ENCODE results near the gene CTSS. TPM values are rescaled to one million over a fixed set of nuclear protein-coding genes. Genes with fewer than 3 reads are reported as not detected.

The CTSS gene
- total RNA-seq, 2 experiments from 2014 or later, result 36.7 to 38.4 TPM

DNA sequence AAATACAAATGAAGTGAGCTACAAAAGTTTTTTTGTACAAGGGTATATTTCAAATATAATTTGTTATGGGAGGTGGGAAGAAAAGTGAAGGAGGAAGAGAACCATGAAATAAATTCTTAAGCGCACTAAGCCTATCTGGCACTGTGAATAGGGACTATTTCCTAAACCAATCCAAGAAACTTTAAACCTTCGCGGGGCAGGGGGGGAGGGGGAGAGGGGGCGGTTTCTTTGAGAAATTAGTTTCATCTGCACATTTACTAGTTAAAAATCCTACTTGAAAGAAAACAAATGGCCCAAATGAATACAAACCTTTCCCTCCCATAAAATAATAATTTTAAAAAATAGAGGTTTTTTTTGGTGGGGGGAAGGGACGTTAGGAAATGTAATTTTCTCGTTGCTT is 69.0 kb downstream of the CTSS start:
- TF ChIP-seq, protein P1, sequence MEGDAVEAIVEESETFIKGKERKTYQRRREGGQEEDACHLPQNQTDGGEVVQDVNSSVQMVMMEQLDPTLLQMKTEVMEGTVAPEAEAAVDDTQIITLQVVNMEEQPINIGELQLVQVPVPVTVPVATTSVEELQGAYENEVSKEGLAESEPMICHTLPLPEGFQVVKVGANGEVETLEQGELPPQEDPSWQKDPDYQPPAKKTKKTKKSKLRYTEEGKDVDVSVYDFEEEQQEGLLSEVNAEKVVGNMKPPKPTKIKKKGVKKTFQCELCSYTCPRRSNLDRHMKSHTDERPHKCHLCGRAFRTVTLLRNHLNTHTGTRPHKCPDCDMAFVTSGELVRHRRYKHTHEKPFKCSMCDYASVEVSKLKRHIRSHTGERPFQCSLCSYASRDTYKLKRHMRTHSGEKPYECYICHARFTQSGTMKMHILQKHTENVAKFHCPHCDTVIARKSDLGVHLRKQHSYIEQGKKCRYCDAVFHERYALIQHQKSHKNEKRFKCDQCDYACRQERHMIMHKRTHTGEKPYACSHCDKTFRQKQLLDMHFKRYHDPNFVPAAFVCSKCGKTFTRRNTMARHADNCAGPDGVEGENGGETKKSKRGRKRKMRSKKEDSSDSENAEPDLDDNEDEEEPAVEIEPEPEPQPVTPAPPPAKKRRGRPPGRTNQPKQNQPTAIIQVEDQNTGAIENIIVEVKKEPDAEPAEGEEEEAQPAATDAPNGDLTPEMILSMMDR (IDR thresholded peaks at IDR 0.05), result no peak
- POLR2A ChIA-PET, result interaction anchor here (1.0 to 1.4 kb wide), 3 partner anchors 121 to 277 kb away, joined by 3 to 5 read pairs (median 4); no protein-coding TSS in a partner anchor
- H3K27me3 Mint-ChIP-seq, result peaks cover 1% of the 10 kb centered on the region
- peaks cover 4% of the 10 kb centered on the region for H3K36me3 Mint-ChIP-seq (ENCODE audit: low read depth)
- no peak for ATAC-seq
- peaks cover 14% of the 10 kb centered on the region for H3K4me1 Mint-ChIP-seq (ENCODE audit: low read depth)
- no peaks in the 10 kb centered on the region for H3K9me3 Mint-ChIP-seq
- DNase-seq, result no peak
- CTCF ChIA-PET, result interaction anchor here (1.1 to 2.6 kb wide), 8 partner anchors 8 to 299 kb away, joined by 3 to 14 read pairs (median 3); no protein-coding TSS in a partner anchor
- peak overlapping the region; percentile 92 for H3K27ac Mint-ChIP-seq
- H3K4me3 Mint-ChIP-seq, result peak overlapping the region; percentile 94
- intact Hi-C loops (cut with micrococcal nuclease), result loop anchor here (10.0 kb wide), 1 partner anchor 132 kb away; no protein-coding TSS in a partner anchor

DNA sequence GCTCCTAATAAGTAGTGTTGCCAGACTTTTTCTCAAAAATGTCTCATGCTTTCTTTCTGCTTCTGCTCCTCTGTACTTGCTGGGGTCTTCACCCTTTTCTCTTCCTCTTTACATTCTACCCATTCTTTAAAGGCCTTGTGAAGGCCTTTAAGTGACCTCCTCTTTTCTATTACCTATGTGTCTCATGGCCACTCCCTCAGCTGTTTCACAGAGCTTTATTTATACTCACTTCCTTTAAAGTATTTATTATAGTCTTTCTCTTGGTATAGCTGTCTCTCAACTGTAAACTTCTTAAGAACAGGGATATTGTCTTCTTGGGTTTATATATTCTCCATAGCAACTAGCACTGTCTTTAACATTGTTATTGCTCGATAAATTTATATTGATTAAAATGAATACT is 69.4 kb downstream of the CTSS start:
- DNase-seq (no peak), ATAC-seq (no peak)
- H3K4me3 Mint-ChIP-seq, result peak overlapping the region; percentile 94
- H3K4me1 Mint-ChIP-seq (ENCODE audit: low read depth), result peaks cover 17% of the 10 kb centered on the region
- peaks cover 1% of the 10 kb centered on the region for H3K27me3 Mint-ChIP-seq
- no peaks in the 10 kb centered on the region for H3K9me3 Mint-ChIP-seq
- POLR2A ChIA-PET, result interaction anchor here (1.0 to 1.4 kb wide), 2 partner anchors 128 to 277 kb away, joined by 3 to 5 read pairs; no protein-coding TSS in a partner anchor
- CTCF ChIA-PET, result interaction anchor here (1.0 to 2.6 kb wide), 4 partner anchors 10 to 300 kb away, joined by 3 to 14 read pairs (median 6); no protein-coding TSS in a partner anchor
- H3K36me3 Mint-ChIP-seq (ENCODE audit: low read depth), result peaks cover 7% of the 10 kb centered on the region
- TF ChIP-seq, protein P1 (IDR thresholded peaks at IDR 0.05), result no peak
- H3K27ac Mint-ChIP-seq, result peak overlapping the region; percentile 57
- intact Hi-C loops (cut with micrococcal nuclease), result loop anchor here (10.0 kb wide), 1 partner anchor 131 kb away; no protein-coding TSS in a partner anchor

DNA sequence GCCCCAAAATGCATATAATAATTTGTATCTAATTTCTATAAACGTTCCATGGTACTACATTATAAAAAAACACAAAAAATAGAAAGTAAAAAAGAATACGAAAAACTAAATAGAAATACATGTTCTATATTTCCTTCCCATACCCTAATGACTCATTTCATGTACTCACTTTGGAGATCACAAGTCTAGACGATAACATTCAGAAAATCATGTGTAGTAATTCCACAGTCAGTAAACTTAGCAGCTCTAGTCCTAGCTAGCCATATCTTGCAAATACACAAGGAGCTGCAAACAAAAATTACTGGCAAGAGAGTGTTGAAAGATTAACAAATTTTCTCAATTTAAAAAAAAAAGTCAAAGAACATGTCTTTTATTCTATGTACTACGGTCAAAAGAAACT is 70.0 kb downstream of the CTSS start:
- peaks cover 9% of the 10 kb centered on the region for H3K36me3 Mint-ChIP-seq (ENCODE audit: low read depth)
- CTCF ChIA-PET, result interaction anchor here (1.0 to 2.6 kb wide), 2 partner anchors 135 to 301 kb away, joined by 3 to 14 read pairs; no protein-coding TSS in a partner anchor

DNA sequence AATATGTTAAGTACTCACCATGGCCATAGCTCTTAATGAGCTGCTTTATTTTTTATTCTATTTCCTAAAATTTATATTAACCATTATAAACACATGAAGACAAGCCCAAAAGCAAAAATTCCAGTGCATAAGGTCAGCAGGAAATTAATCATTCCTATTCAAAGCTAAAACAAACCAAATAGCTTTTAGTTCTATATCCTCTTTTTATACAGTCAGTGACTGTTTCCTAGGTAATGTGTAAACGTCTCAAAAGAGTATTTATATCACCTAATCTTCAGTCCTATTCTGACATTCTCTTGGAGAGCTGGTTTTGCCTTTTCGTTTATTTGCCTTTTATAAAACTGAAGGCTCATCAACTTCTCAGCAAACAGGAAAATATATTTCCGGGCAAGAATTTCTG is 72.9 kb downstream of the CTSS start:
- H3K36me3 Mint-ChIP-seq (ENCODE audit: low read depth), result peaks cover 10% of the 10 kb centered on the region
- peaks cover 20% of the 10 kb centered on the region for H3K4me1 Mint-ChIP-seq (ENCODE audit: low read depth)

More for the DNA sequence above, 70.0 kb downstream of the CTSS start:
- ATAC-seq (no peak), DNase-seq (no peak)
- TF ChIP-seq, protein P1 (IDR thresholded peaks at IDR 0.05), result no peak
- Mint-ChIP-seq H3K27me3 (no peaks in the 10 kb centered on the region), H3K27ac (no peak overlapping the region), H3K4me1 (ENCODE audit: low read depth) (peaks cover 17% of the 10 kb centered on the region), H3K9me3 (no peaks in the 10 kb centered on the region), H3K4me3 (no peak overlapping the region)
- POLR2A ChIA-PET, result no interaction called here
- intact Hi-C loops (cut with micrococcal nuclease), result loop anchor here (10.0 kb wide), 1 partner anchor 131 kb away; no protein-coding TSS in a partner anchor

More for the DNA sequence above, 72.9 kb downstream of the CTSS start:
- Mint-ChIP-seq H3K4me3 (no peak overlapping the region), H3K27me3 (no peaks in the 10 kb centered on the region), H3K27ac (no peak overlapping the region), H3K9me3 (no peaks in the 10 kb centered on the region)
- DNase-seq (no peak), ATAC-seq (no peak)
- TF ChIP-seq, protein P1 (IDR thresholded peaks at IDR 0.05), result no peak
- CTCF ChIA-PET, result interaction anchor here (0.6 to 1.4 kb wide), 5 partner anchors 14 to 303 kb away, joined by 3 to 6 read pairs (median 3); no protein-coding TSS in a partner anchor
- intact Hi-C loops (cut with micrococcal nuclease), result loop anchor here (10.0 kb wide), 1 partner anchor 128 kb away; no protein-coding TSS in a partner anchor
- POLR2A ChIA-PET, result interaction anchor here (1.2 kb wide), 1 partner anchor 9 kb away, joined by 3 read pairs; no protein-coding TSS in a partner anchor

All from activated CD8-positive, alpha-beta T cell treated with anti-CD3 and anti-CD28 coated beads for 36 hours (primary cell).